ENCODE measurements around the gene MOB1B. TPM values are rescaled to one million over a fixed set of nuclear protein-coding genes. Genes with fewer than 3 reads are reported as not detected.

The MOB1B gene
- total RNA-seq, 1 experiment from 2014 or later: 5.5 TPM

- Histone ChIP-seq H3K36me3 (replicated peaks; ENCODE audit: control insufficient read depth, insufficient read depth, low read length) (no peaks in the 10 kb centered on the region; the same call in 1 of the 2 replicates), H3K27me3 (ENCODE audit: control insufficient read depth, insufficient read depth, low read length) (no peaks in the 10 kb centered on the region), H3K4me3 (ENCODE audit: insufficient read depth, low read depth, low read length) (no peak overlapping the region)
- no peak for DNase-seq
Measured at GRCh38 chr4:70956549-70957210, 54.5 kb downstream of the MOB1B start.

- DNase-seq: no peak
- H3K27me3 ChIP-seq (ENCODE audit: control insufficient read depth, insufficient read depth, low read length): no peaks in the 10 kb centered on the region
- no peak overlapping the region for H3K4me3 ChIP-seq (ENCODE audit: insufficient read depth, low read depth, low read length)
- H3K36me3 ChIP-seq (replicated peaks; ENCODE audit: control insufficient read depth, insufficient read depth, low read length): no peaks in the 10 kb centered on the region; the same call in 1 of the 2 replicates
Measured at GRCh38 chr4:70958681-70959080, 56.5 kb downstream of the MOB1B start.

- no peaks in the 10 kb centered on the region for H3K36me3 ChIP-seq (replicated peaks; ENCODE audit: control insufficient read depth, insufficient read depth, low read length)
- H3K4me3 ChIP-seq (ENCODE audit: insufficient read depth, low read depth, low read length): no peak overlapping the region
- no peaks in the 10 kb centered on the region; the same call in 1 of the 2 replicates for H3K27me3 ChIP-seq (ENCODE audit: control insufficient read depth, insufficient read depth, low read length)
- no peak for DNase-seq
Measured at GRCh38 chr4:70969076-70969475, 66.9 kb downstream of the MOB1B start.

GRCh38 chr4:70976252-70976651, 74.1 kb downstream of the MOB1B start:
- H3K4me3 ChIP-seq (ENCODE audit: insufficient read depth, low read depth, low read length): no peak overlapping the region
- DNase-seq: no peak
- no peaks in the 10 kb centered on the region for H3K27me3 ChIP-seq (ENCODE audit: control insufficient read depth, insufficient read depth, low read length)
- no peaks in the 10 kb centered on the region; the same call in 1 of the 2 replicates for H3K36me3 ChIP-seq (replicated peaks; ENCODE audit: control insufficient read depth, insufficient read depth, low read length)

GRCh38 chr4:70979445-70980008, 77.4 kb downstream of the MOB1B start:
- H3K27me3 ChIP-seq (ENCODE audit: control insufficient read depth, insufficient read depth, low read length): no peaks in the 10 kb centered on the region
- no peak overlapping the region for H3K4me3 ChIP-seq (ENCODE audit: insufficient read depth, low read depth, low read length)
- no peaks in the 10 kb centered on the region; the same call in 1 of the 2 replicates for H3K36me3 ChIP-seq (replicated peaks; ENCODE audit: control insufficient read depth, insufficient read depth, low read length)
- DNase-seq: no peak

- Histone ChIP-seq H3K4me3 (ENCODE audit: insufficient read depth, low read depth, low read length) (no peak overlapping the region), H3K36me3 (replicated peaks; ENCODE audit: control insufficient read depth, insufficient read depth, low read length) (no peaks in the 10 kb centered on the region; the same call in 1 of the 2 replicates), H3K27me3 (ENCODE audit: control insufficient read depth, insufficient read depth, low read length) (no peaks in the 10 kb centered on the region)
- no peak for DNase-seq
Measured at GRCh38 chr4:70980196-70980595, 78.0 kb downstream of the MOB1B start.

- DNase-seq: no peak
- no peak overlapping the region for H3K4me3 ChIP-seq (ENCODE audit: insufficient read depth, low read depth, low read length)
- H3K27me3 ChIP-seq (ENCODE audit: control insufficient read depth, insufficient read depth, low read length): no peaks in the 10 kb centered on the region
- H3K36me3 ChIP-seq (replicated peaks; ENCODE audit: control insufficient read depth, insufficient read depth, low read length): no peaks in the 10 kb centered on the region
Measured at GRCh38 chr4:70984106-70984505, 81.9 kb downstream of the MOB1B start.

- no peak overlapping the region for H3K4me3 ChIP-seq (ENCODE audit: insufficient read depth, low read depth, low read length)
- DNase-seq: no peak
- no peaks in the 10 kb centered on the region for H3K27me3 ChIP-seq (ENCODE audit: control insufficient read depth, insufficient read depth, low read length)
- H3K36me3 ChIP-seq (replicated peaks; ENCODE audit: control insufficient read depth, insufficient read depth, low read length): no peaks in the 10 kb centered on the region
Measured at GRCh38 chr4:70984589-70984988, 82.4 kb downstream of the MOB1B start.

GRCh38 chr4:70991596-70991995, 89.4 kb downstream of the MOB1B start:
- no peaks in the 10 kb centered on the region for H3K36me3 ChIP-seq (replicated peaks; ENCODE audit: control insufficient read depth, insufficient read depth, low read length)
- no peak overlapping the region for H3K4me3 ChIP-seq (ENCODE audit: insufficient read depth, low read depth, low read length)
- H3K27me3 ChIP-seq (ENCODE audit: control insufficient read depth, insufficient read depth, low read length): no peaks in the 10 kb centered on the region
- DNase-seq: peak; percentile 23

GRCh38 chr4:70992391-70992881, 90.3 kb downstream of the MOB1B start:
- peak; percentile 33 for DNase-seq
- Histone ChIP-seq H3K36me3 (replicated peaks; ENCODE audit: control insufficient read depth, insufficient read depth, low read length) (no peaks in the 10 kb centered on the region), H3K4me3 (ENCODE audit: insufficient read depth, low read depth, low read length) (no peak overlapping the region)

GRCh38 chr4:70993181-70994068, 91.3 kb downstream of the MOB1B start, which contains the start of gene DCK:
TSS of gene DCK (plus strand) at chr4:70993649. CDS start at chr4:70993836, 187 bp downstream.
- DNase-seq: peak; percentile 94
- Histone ChIP-seq H3K4me3 (ENCODE audit: insufficient read depth, low read depth, low read length) (peak within 1 kb of the TSS; percentile 99), H3K27me3 (ENCODE audit: control insufficient read depth, insufficient read depth, low read length) (no peaks in the 10 kb centered on the region), H3K36me3 (replicated peaks; ENCODE audit: control insufficient read depth, insufficient read depth, low read length) (peaks cover 2% of the 10 kb centered on the region; the same call in 1 of the 2 replicates)

More at GRCh38 chr4:70992391-70992881, 90.3 kb downstream of the MOB1B start:
- H3K27me3 ChIP-seq (ENCODE audit: control insufficient read depth, insufficient read depth, low read length): no peaks in the 10 kb centered on the region

GRCh38 chr4:70994069-70994366, 91.8 kb downstream of the MOB1B start:
- Histone ChIP-seq H3K4me3 (ENCODE audit: insufficient read depth, low read depth, low read length) (peak overlapping the region; percentile 99), H3K36me3 (replicated peaks; ENCODE audit: control insufficient read depth, insufficient read depth, low read length) (peaks cover 2% of the 10 kb centered on the region; the same call in 1 of the 2 replicates)
- DNase-seq: no peak

GRCh38 chr4:70994387-70995099, 92.4 kb downstream of the MOB1B start:
- Histone ChIP-seq H3K4me3 (ENCODE audit: insufficient read depth, low read depth, low read length) (peak overlapping the region; percentile 99), H3K36me3 (replicated peaks; ENCODE audit: control insufficient read depth, insufficient read depth, low read length) (peaks cover 2% of the 10 kb centered on the region; the same call in 1 of the 2 replicates), H3K27me3 (ENCODE audit: control insufficient read depth, insufficient read depth, low read length) (no peaks in the 10 kb centered on the region)
- no peak for DNase-seq

More at GRCh38 chr4:70994069-70994366, 91.8 kb downstream of the MOB1B start:
- H3K27me3 ChIP-seq (ENCODE audit: control insufficient read depth, insufficient read depth, low read length): no peaks in the 10 kb centered on the region

GRCh38 chr4:70996018-70996360, 93.8 kb downstream of the MOB1B start:
- Histone ChIP-seq H3K27me3 (ENCODE audit: control insufficient read depth, insufficient read depth, low read length) (no peaks in the 10 kb centered on the region), H3K4me3 (ENCODE audit: insufficient read depth, low read depth, low read length) (no peak overlapping the region), H3K36me3 (replicated peaks; ENCODE audit: control insufficient read depth, insufficient read depth, low read length) (peaks cover 2% of the 10 kb centered on the region; the same call in 1 of the 2 replicates)
- DNase-seq: no peak
